Gastrocnemius medialis (tissue), 4 donors: ENCODE data around the gene HRH2. TPM values are rescaled to one million over a fixed set of nuclear protein-coding genes. Genes with fewer than 3 reads are reported as not detected.

Source experiments
- ATAC-seq, 2 donors: fragments of 150-250 bp; one replicate each; pipeline ENCODE4 v1.9.1; 2016
- DNase-seq, 2 donors: peaks; one replicate each; pipeline ENCODE4 v3.0.0-alpha.2; 2019
- H3K27ac ChIP-seq, 4 donors: fragments of 200-600 bp; sonication (generic); 1 replicate in 1 of 4; 2 replicates in 3 of 4; pipeline ENCODE4 v1.5.1; 2016 to 2018; ENCODE audit warnings: mild to moderate bottlenecking in 2 of 4, moderate library complexity in 1 of 4
- H3K27me3 ChIP-seq, 3 donors: fragments of 200-600 bp; sonication (generic) in 2 of 3; 1 replicate in 1 of 3; 2 replicates in 2 of 3; pipeline versions ENCODE4 v1.5.1 to v1.6.0; 2016 to 2019; ENCODE audit warnings: mild to moderate bottlenecking in 1 of 3, moderate library complexity in 1 of 3
- H3K36me3 ChIP-seq, 2 donors: fragments of 200-600 bp; sonication (generic) in 1 of 2; one replicate each; pipeline ENCODE4 v1.5.1; 2017 to 2018
- H3K4me1 ChIP-seq, 2 donors: fragments of 200-600 bp; sonication (generic) in 1 of 2; one replicate each; pipeline ENCODE4 v1.5.1; 2016 to 2017; ENCODE audit warnings: mild to moderate bottlenecking in 2 of 2
- H3K4me3 ChIP-seq, 4 donors: fragments of 200-600 bp; sonication (generic) in 3 of 4; 1 replicate in 1 of 4; 2 replicates in 3 of 4; pipeline ENCODE4 v1.5.1; 2016 to 2019; ENCODE audit warnings: mild to moderate bottlenecking in 2 of 4
- H3K9me3 ChIP-seq, 3 donors: fragments of 200-600 bp; sonication (generic) in 2 of 3; 1 replicate in 1 of 3; 2 replicates in 2 of 3; pipeline ENCODE4 v1.5.1; 2016 to 2019
- CTCF ChIP-seq, 5 experiments: fragments of 450-650 bp in 3 of 5; fragments of 200-600 bp in 2 of 5; sonication (generic) in 2 of 5; IDR thresholded peaks in 4 of 5; conservative IDR thresholded peaks in 1 of 5; 1 replicate in 4 of 5; 2 replicates in 1 of 5; pipeline ENCODE4 v1.5.1; 2016 to 2019; ENCODE audit warnings: antibody characterized with exemption in 5 of 5, mild to moderate bottlenecking in 3 of 5, moderate library complexity in 3 of 5
- POLR2A ChIP-seq, 2 donors: fragments of 450-650 bp; IDR thresholded peaks; one replicate each; pipeline ENCODE4 v1.6.1; 2017; ENCODE audit warnings: antibody characterized with exemption in 2 of 2, mild to moderate bottlenecking in 2 of 2, moderate library complexity in 2 of 2
- in situ Hi-C, 4 donors: fragments of 200-750 bp; cut with MboI; loops; one replicate each; pipeline versions ENCODE4 v1.15.0 to v1.8.0; 2017; ENCODE audit warnings: low sequenced_read_pairs in 4 of 4
- intact Hi-C: fragments of 100-400 bp; cut with DNase I; formaldehyde crosslinking; loops from one replicate; pipeline ENCODE4 v1.15.1; 2023; ENCODE audit warnings: low total_unique reads
- total RNA-seq, 4 donors: library from RNA; depleted of rRNA; stranded (reverse); fragments of >200 nt; gene quantifications; one replicate each; pipeline versions ENCODE4 v1.1.0 to v1.2.3, GENCODE V29; 2016

Gene HRH2
- total RNA-seq, 4 donors from 2014 or later = 0.44 to 1.6 (median 0.76) TPM

DNA sequence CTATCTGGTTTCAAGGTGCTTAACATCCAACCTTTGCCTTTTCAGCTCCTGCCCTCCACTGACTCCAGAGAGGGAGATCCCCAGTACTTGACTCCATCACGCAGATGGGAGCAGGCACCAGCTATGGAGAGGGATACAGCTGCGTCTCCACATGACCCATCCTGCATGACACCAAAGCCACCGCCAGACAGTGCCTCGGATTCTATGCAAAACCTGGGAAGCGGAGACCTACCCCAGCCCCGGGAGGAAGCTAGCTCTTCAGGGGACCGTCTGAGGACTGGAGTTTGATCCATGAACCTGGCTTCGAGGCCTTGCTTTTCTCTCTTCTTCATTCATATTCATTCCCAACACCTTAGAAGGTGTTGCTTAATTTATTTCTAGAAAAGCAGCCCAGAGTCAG is 24.8 kb downstream of the HRH2 start:
- Histone ChIP-seq H3K4me1 (peaks cover 19 to 25% of the 10 kb centered on the region in 2 donors), H3K27ac (no peak overlapping the region), H3K36me3 (no peaks in the 10 kb centered on the region), H3K27me3 (no peaks in the 10 kb centered on the region), H3K4me3 (no peak overlapping the region), H3K9me3 (no peaks in the 10 kb centered on the region)
- intact Hi-C loops (loop anchor here (5.0 kb wide), 1 partner anchor 110 kb away; no protein-coding TSS in a partner anchor), in situ Hi-C loops (no loop called here)
- no peak for TF ChIP-seq CTCF (IDR thresholded peaks at IDR 0.05 in 4 of 5, conservative IDR thresholded peaks at IDR 0.05 in 1 of 5)
- DNase-seq (no peak), ATAC-seq (no peak)

DNA sequence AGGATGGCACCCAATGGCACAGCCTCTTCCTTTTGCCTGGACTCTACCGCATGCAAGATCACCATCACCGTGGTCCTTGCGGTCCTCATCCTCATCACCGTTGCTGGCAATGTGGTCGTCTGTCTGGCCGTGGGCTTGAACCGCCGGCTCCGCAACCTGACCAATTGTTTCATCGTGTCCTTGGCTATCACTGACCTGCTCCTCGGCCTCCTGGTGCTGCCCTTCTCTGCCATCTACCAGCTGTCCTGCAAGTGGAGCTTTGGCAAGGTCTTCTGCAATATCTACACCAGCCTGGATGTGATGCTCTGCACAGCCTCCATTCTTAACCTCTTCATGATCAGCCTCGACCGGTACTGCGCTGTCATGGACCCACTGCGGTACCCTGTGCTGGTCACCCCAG is 25.4 kb downstream of the HRH2 start:
- H3K4me1 ChIP-seq = peaks cover 19 to 25% of the 10 kb centered on the region in 2 donors
- TF ChIP-seq POLR2A (IDR thresholded peaks at IDR 0.05) = no peak
- no peak for TF ChIP-seq CTCF (IDR thresholded peaks at IDR 0.05 in 4 of 5, conservative IDR thresholded peaks at IDR 0.05 in 1 of 5)
- ATAC-seq (no peak), DNase-seq (no peak)
- no peak overlapping the region for H3K4me3 ChIP-seq
- H3K27me3 ChIP-seq = no peaks in the 10 kb centered on the region
- no peaks in the 10 kb centered on the region for H3K9me3 ChIP-seq
- intact Hi-C loops = loop anchor here (5.0 kb wide), 1 partner anchor 111 kb away; no protein-coding TSS in a partner anchor
- no peak overlapping the region for H3K27ac ChIP-seq
- no peaks in the 10 kb centered on the region for H3K36me3 ChIP-seq
- in situ Hi-C loops = no loop called here

GRCh38 chr5:175683921-175684320 is 26.1 kb downstream of the HRH2 start:
- H3K36me3 ChIP-seq = no peaks in the 10 kb centered on the region
- no peak for ATAC-seq
- no peaks in the 10 kb centered on the region for H3K27me3 ChIP-seq
- no peaks in the 10 kb centered on the region for H3K9me3 ChIP-seq
- intact Hi-C loops (loop anchor here (5.0 kb wide), 1 partner anchor 112 kb away; no protein-coding TSS in a partner anchor), in situ Hi-C loops (no loop called here)
- H3K27ac ChIP-seq = no peak overlapping the region
- no peak for TF ChIP-seq CTCF (IDR thresholded peaks at IDR 0.05 in 4 of 5, conservative IDR thresholded peaks at IDR 0.05 in 1 of 5)
- TF ChIP-seq POLR2A (IDR thresholded peaks at IDR 0.05) = no peak
- peaks cover 19 to 25% of the 10 kb centered on the region in 2 donors for H3K4me1 ChIP-seq
- DNase-seq = no peak
- H3K4me3 ChIP-seq = no peak overlapping the region

DNA sequence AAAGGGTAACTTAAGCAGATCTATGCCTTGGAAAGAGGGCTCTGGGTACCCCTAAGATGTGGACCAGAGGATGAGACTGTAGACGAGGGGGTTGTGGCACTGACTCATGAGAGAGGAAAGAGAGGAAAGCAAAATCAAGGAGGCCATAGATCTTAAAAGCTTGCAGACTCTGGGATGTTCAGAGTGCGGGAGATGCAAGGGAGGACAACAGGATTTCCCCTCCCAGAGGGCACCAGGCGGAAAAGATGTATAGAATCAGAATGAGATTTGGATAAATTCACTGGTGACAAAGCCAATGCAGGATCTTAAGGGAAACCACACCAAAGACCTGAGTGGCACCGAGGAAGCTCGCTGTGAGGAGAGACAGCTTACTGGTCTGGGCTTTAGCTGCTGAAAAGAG is 27.1 kb downstream of the HRH2 start:
- no peak overlapping the region for H3K4me3 ChIP-seq
- DNase-seq = no peak
- H3K4me1 ChIP-seq = peaks cover 18 to 24% of the 10 kb centered on the region in 2 donors
- ATAC-seq = no peak
- in situ Hi-C loops (no loop called here), intact Hi-C loops (loop anchor here (5.0 kb wide), 1 partner anchor 113 kb away; no protein-coding TSS in a partner anchor)
- TF ChIP-seq CTCF (IDR thresholded peaks at IDR 0.05 in 4 of 5, conservative IDR thresholded peaks at IDR 0.05 in 1 of 5) (no peak), POLR2A (IDR thresholded peaks at IDR 0.05) (no peak)
- H3K9me3 ChIP-seq = no peaks in the 10 kb centered on the region
- H3K27ac ChIP-seq = no peak overlapping the region
- no peaks in the 10 kb centered on the region for H3K36me3 ChIP-seq
- H3K27me3 ChIP-seq = no peaks in the 10 kb centered on the region
